HuH-7.5 (cell line): ENCODE data around the gene CHRNA9.
"Not testable (repeated sequence)": the region's sequence is repeated elsewhere in the genome, so short reads cannot be mapped to it uniquely, and the experiment has no call there.

Experiments used
- DNase-seq: peaks from one replicate; pipeline ENCODE4 v3.0.0; 2011; ENCODE audit warnings: low spot score

The CHRNA9 gene, protein sequence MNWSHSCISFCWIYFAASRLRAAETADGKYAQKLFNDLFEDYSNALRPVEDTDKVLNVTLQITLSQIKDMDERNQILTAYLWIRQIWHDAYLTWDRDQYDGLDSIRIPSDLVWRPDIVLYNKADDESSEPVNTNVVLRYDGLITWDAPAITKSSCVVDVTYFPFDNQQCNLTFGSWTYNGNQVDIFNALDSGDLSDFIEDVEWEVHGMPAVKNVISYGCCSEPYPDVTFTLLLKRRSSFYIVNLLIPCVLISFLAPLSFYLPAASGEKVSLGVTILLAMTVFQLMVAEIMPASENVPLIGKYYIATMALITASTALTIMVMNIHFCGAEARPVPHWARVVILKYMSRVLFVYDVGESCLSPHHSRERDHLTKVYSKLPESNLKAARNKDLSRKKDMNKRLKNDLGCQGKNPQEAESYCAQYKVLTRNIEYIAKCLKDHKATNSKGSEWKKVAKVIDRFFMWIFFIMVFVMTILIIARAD

DNA sequence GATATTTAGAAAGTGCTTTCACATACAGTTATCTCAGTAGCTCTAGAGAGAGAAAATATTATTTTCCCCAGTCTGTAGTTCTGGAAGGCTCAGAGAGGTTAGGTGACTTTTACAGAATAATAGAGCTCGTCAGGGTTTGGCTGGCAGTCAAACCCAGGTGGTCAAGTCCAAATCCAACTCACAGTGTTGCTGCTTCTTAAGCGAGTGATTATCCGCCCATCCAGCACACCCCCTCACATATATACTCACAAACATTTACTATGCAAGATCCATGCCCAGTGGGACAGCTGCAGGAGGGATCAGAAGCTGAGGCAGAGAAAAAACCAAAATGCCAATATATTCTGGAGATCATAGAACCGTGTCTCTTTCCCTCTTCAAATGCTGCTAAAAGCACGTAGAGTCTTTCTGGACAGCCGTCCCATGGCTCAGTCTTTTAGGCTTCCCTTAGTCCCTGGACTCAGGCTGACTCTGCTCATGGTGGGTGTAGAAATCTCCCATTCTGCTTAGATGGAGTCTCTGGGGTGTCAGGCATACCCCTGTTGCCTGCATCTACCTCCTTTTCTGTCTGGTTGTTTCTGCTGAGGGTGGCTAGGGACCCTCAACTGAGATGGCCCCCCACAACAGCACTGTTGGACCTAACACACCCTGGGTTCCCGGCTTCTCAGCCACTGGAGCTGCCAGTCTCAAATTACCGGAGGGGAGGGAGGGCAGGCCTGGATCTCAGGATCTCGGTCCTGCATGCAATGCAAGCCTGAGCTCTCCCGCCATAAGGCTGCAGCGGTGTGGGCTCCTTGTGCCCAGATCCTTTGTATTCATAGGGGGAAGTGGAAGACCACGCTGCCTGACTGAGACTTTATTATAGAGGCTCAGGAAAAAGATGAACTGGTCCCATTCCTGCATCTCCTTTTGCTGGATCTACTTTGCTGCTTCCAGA lies at the start of gene CHRNA9:
TSS of gene CHRNA9 (plus strand) at position 743 of the 934 bp plus-strand sequence. CDS start at position 878, 135 bp downstream.
- no peak for DNase-seq

DNA sequence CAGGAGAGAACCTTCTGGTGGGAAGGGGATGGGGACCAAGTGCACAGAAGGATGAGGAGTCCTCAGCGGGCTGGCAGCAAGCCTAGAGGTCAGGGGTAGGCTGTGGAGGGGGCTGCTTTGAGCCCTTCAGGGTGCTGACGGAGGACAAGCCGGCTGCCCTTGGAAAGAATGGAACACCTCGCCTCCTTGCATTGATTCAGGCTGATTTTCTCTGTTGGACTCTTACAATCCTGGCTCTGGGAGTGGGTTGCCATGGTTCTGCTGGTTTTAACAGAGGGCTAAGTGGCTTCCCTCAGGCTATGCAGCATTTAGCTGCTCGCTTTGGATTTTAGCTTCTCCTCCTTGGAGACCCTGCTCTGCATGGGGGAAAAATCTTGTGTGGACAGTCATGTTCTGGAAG lies 49.4 kb upstream of the CHRNA9 start:
- no peak for DNase-seq

DNA sequence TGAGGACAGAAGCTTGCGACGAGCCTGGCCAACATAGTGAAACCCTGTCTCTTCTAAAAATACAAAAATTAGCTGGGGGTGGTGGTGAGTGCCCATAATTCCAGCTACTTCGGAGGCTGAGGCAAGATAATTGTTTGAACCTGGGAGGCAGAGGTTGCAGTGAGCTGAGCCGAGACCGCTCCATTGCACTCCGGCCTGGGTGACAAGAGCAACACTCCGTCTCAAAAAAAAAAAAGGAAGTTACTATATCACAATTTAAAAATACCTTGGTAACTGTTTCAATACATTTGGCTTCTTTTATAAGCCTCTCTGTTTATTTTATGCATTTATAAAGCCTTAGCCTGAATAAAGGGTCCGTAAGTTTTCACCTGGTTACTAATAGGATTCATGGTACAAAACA lies 46.6 kb upstream of the CHRNA9 start:
- DNase-seq, result no peak

DNA sequence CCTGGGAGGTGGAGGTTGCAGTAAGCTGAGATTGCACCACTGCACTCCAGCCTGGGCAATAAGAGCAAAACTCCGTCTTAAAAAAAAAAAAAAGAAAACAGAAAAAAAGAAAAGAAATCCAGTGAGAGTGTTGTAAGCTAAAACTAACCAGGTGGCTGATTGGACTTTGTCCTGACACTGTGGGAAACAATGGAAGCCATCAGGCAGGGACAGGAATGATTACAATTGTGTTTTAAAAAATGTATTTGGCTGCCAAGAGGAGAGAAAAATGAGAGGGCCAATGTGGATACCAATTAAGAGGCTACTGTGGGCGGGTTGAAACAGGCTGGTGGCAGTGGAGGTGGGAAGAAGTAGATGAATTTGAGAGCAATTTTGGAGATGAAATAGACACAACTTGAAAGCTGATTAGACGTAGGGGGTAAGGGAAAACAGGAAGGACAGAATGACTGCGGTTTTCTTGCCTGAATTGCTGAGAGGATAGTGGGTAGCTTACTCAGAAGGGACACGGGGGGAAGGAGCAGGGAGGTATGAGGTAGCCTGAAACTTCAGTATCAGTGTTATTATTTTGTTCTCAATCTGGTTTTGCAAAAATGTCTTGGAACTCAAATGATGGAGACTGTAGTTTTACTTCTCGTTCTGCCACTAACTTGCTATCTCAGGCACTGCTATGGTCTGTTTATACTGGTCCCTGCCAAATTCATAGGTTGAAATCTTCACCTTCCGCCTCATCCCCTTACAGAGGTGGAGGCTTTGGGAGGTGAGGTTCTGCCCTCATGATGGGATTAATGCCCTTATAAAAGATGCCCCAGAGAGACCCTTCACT lies 45.6 kb upstream of the CHRNA9 start:
- no peak for DNase-seq

DNA sequence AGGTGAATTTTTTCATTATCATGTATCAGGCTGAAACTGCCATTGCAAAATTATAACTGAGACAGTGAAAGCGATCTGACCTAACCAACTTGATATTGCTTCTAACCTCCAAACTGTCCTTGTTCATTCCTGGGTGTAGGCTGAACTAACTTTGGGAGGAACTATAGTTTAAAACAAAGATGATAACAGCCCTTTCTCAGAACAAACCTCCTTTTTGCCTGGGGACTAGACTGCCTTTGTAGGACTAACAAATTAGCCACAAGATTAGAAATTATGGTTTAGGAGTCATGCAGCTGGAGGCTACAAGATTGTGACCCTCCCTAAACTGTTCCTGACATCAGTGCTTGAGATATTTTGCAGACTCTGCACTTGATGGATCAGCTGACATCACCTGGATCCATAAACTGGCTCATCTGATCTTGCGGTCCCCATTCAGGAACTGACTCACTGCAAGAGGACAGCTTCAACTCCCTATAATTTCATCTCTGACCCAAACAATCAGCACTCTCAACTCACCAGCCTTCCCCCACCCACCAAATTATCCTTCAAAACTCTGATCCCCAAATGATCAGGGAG lies 44.4 kb upstream of the CHRNA9 start:
- DNase-seq, result not testable (repeated sequence)

DNA sequence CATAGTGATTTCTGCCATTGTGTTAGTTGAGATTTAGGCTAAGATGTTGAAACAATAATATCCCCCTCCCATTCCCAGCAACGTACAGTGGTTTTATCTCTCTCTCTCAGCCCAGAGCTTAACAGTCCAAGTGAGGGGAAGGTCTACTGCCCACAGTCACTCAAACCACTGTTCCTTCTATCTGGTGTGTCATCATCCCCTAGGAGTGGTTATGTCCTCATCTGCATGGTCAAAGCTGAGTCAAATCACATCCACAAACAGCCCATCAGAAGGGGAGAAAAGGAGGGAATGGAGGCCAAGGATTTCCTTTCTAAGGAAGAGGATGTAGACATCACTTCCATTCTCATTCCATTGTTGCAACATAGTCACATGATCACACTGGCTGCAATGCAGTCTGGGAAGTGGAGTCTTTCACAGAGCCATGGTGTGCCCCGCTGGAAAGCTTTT lies 42.8 kb upstream of the CHRNA9 start:
- no peak for DNase-seq

DNA sequence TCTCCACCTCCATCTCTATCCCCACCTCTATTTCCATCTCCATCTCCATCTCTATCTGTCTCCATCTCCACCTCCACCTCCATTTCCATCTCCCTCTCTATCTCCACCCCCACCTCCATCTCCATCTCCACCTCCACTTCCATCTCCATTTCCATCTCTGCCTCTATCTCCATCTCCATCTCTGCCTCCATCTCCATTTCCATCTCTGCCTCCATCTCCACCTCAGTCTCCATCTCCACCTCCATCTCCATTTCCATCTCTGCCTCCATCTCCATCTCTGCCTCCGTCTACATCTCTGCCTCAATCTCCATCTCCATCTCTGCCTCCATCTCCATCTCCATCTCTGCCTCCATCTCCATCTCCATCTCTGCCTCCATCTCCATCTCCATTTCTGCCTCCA lies 40.8 kb upstream of the CHRNA9 start:
- DNase-seq, result no peak

DNA sequence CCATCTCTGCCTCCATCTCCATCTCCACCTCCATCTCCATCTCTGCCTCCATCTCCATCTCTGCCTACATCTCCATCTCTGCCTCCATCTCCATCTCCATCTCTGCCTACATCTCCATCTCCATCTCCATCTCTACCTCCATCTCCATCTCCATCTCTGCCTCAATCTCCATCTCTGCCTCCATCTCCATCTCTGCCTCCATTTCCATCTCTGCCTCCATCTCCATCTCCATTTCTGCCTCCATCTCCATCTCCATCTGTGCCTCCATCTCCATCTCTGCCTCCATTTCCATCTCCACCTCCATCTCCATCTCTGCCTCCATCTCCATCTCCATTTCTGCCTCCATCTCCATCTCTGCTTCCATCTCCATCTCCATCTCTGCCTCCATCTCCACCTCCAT lies 40.1 kb upstream of the CHRNA9 start:
- not testable (repeated sequence) for DNase-seq

DNA sequence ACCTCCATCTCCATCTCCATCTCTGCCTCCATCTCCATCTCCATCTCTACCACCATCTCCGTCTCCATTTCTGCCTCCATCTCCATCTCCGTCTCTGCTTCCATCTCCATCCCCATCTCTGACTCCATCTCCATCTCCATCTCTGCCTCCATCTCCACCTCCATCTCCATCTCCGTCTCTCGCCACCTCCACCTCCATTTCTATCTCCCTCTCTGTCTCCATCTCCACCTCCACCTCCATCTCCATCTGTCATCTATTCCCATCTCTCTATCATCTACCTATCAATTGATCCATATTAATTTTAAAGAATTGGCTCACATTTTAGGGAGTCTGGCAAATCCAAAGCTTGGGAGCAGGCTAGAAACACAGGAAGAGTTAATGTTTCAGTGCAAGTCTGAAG lies 39.6 kb upstream of the CHRNA9 start:
- no peak for DNase-seq

DNA sequence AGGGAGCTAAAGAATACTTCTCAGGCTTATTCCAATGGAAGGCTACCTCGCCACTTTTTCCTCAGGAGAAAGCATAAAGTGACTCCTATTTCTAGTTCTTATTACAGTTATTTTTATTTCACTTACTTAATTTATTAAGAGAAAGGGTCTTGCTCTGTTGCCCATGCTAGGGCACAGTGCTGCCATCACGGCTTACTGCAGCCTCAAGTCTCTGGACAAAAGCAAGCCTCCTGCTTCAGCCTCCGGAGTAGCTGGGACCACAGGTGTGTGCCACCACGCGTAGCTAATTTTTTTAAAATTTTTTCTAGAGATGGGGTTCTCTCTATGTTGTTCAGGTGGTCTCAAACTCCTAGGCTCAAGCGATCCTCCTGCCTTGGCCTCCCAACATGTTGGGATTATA lies 36.0 kb upstream of the CHRNA9 start:
- no peak for DNase-seq

DNA sequence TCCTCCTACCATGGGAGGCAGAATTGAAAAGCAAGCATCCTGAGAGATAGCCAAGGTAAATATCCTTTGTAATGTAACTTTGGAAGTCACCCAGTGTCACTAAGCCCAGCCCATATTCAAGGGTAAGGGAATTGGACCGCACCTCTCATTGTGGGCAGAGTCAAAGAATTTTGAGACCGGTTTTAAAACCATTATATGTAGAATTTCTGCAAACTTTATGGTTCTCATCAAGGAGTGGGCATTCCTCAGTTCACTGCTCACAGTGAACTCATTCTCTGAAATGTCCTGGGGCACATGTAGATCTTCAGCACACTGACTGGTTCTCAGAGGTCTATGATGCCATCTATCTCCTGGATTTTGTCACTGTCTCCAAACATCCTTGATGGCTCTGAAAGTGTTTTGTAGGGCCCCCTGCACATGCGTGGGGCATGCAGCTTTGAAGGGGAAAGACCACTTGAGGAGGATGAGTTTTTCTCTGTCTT lies 35.3 kb upstream of the CHRNA9 start:
- no peak for DNase-seq

DNA sequence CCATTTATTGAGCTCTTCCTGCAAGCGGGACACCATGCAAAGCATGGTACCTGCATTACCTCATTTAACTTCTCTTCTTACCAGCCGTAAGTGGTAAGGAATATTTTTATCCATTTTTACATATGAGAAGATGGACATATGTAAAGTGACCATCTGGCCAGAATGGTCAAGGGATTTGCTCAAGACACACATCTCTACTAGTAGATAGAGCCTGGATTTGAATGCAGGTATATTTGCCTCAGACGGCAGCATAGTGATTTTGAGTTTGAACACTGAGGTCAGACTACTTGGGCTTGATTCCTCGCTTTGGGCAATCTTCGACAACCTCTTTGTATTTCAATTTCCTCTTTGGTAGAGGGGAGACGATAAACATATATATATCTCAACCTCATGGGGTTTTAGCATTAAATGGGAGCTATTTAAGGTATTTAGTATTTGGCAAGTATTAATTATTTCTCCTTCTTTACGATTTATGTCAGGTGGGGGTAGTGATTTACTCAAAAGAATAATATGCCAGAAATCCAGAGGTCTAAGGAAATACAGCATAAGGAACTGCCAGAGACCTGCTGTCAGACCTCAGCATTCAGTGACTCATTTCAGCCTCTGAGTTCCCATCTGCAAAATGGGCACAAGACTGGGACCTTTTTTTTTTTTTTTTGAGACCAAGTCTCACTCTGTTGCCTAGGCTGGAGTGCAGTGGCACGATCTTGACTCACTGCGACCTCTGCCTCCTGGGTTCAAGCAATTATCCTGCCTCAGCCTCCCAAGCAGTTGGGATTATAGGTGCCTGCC lies 34.6 kb upstream of the CHRNA9 start:
- no peak for DNase-seq

DNA sequence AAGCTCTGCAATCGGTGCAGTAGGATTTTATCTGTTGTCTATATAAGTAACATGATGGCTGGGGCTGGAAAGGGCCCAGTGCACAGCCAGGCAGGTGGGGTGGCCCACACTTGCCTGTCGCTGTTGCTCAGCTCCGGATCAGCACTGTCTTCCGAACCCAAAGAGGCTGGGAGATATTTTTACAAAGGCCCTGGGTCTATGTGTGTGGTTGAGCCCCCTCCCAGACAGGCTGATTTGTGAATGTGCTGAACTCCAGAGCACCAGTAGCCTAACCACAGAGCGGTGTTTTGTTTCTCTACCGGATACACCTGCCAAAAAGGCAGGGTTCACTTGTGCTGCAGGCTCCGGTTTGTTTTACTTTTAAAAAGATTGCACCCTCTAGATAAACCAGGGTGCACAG lies 33.5 kb upstream of the CHRNA9 start:
- DNase-seq, result no peak

DNA sequence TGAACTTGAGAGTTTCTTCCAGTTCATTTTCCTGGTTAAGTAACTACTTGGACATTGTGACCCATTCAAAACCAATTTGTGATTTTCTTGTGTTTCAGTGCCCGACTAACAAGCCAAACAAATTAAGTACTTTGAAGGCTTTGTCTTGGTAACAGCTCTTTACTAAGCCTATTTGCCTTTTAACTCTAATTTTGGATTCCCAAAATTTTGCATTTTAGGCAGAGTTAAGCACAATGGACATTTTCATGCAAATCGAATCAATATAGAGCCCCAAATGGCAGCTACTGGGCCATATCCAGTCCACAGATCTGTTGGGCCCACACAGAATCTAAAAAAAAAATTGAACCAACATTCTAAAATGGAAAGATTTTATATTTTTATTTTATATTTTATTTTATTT lies 31.4 kb upstream of the CHRNA9 start:
- no peak for DNase-seq

DNA sequence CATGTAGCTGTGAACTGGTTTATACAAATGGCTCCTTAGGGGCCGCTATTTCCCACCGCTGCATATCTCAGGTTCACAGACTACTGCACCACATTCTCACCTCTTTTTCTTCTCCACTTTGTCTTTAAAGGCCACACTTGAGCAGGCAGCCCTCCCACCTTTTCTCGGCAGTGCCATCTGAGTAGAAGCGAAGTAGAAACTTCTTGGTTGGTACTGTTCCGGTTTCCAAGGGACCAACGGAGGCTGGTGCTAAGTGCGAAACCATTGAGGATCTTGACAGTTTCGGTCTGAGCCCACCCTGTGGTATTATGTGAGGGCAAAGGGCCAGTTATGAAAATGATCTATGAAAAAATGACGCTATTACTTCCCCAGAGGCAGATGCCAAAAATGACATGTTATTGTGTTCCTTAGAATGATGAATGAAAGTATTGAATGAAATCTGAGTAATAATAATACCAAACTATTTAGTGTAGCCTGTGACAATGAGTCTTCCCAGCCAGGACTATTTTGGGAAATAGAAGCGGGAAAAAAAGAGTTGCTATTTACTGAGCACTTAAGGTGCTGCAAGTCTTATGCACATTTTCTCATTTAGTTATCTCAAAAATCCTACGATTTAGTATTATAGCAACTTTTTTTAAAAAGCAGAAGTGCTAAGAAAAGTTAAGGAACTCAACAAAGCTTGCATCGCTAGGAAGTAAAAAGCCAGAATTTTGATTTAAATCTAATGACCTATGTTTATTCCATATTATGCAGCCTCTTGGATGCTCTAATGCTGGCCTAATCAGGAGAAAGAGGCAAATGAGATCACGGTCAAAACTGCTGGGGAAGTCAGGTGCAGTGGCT lies 29.6 kb upstream of the CHRNA9 start:
- DNase-seq, result no peak

DNA sequence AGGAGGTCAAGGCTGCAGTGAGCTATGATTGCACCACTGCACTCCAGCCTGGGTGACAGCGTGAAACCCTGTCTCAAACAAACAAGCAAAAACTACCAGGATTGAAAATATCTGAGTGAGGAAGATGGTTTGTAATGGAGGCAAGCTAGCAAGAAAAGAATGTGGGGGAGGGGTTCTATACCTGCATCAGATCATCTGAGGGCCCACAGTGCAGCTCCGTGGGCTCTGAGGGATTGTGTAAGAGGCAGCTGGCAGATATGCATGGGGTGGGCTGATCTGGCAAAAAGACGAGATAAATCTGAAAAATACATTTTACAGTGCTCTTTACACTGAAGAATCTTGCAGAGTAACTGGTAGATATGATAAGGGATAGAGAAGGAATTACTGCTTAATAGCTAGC lies 28.9 kb upstream of the CHRNA9 start:
- no peak for DNase-seq

DNA sequence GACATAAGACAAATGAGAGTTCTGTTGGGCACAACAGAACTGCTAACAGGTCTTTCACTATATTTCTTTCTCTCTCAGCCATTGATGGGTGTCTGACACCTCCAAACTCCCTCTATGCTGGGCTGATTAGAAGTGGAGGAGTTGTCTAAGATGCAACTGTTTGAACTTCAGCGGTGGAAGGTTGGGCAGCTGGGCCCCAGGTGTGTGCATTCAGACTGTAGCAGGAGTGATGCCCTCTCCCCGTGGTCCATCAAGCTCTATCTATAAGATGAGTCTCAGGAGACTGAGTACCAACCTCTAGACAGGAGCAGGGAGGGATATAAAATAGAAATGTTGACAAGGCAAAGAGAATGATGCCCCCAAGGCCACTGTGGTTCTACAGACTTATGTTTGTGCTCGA lies 28.2 kb upstream of the CHRNA9 start:
- DNase-seq, result no peak

DNA sequence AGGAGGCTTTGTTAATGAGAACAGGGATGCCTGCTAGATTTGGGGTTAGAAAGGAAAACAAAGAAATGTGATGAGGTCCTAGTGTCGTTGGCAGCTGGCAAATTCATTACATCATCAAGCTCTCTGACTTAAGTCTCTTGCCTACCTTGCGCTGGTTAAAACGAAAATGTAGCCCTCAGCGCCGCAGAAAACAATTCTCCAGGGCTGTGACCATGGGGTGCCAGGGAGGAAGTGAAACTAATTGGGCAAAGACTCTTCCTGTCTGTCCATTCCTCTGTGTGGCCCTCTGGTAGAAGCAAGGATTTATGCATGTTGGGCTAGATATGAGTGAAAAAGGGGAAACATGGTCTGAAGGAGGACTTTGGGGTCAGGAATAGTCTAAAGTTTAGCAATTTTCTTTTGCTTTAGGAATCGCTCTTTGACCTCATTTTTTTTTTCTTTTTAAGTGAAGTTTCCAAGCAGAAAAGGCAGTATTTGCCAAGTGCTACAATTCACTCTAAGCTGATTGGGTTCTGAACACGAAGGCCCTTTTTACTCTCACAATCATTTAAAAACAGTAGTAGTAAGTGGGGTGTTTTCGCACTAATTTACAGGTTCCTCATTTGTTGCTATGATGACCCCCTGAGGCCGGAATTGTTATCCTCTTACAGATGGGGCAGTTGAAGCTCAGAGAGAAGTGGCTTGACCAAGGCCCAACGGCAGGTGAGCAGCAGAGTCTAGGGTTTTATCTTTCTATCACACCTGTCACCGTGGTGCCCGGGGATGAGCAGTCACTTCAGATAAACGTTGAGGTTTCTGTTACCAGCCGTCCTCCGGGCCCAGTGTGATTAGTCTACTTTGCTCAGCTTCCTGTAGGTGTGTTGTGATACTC lies 27.3 kb upstream of the CHRNA9 start:
- no peak for DNase-seq
